Spinal cord (tissue), 10 donors: ENCODE results near the gene USP10. TPM values are rescaled to one million over a fixed set of nuclear protein-coding genes. Genes with fewer than 3 reads are reported as not detected.

Source experiments
- DNase-seq, 6 donors: peaks; one replicate each; pipeline versions ENCODE4 v3.0.0 to v3.0.0-alpha.2; 2013 to 2015; ENCODE audit warnings: low spot score in 6 of 6, low read depth in 4 of 6
- H3K27ac ChIP-seq: one replicate; pipeline ENCODE4 v1.5.1; 2013; ENCODE audit warnings: low read depth, low read length, control low read depth
- H3K27me3 ChIP-seq: one replicate; pipeline ENCODE4 v1.6.1; 2013; ENCODE audit warnings: low read length; ENCODE audit not compliant: control insufficient read depth, insufficient read depth
- H3K36me3 ChIP-seq: one replicate; pipeline ENCODE4 v1.6.1; 2013; ENCODE audit warnings: low read length; ENCODE audit not compliant: control insufficient read depth, insufficient read depth
- H3K4me1 ChIP-seq: one replicate; pipeline ENCODE4 v1.6.1; 2013; ENCODE audit warnings: low read length; ENCODE audit not compliant: control insufficient read depth, insufficient read depth
- H3K4me3 ChIP-seq: one replicate; pipeline ENCODE4 v1.5.1; 2013; ENCODE audit warnings: low read depth, low read length, control low read depth
- H3K9me3 ChIP-seq: one replicate; pipeline ENCODE4 v1.6.1; 2013; ENCODE audit warnings: low read length; ENCODE audit not compliant: control insufficient read depth, insufficient read depth
- WGBS: methylation state at CpG from one replicate; pipeline ENCODE4 v1.1.5; 2013; ENCODE audit warnings: missing lambda C conversion rate; ENCODE audit not compliant: insufficient coverage; 5-methylcytosine and 5-hydroxymethylcytosine counted together
- polyA plus RNA-seq, 2 donors: library from polyadenylated mRNA; unstranded; fragments of 120-200 nt; gene quantifications; one replicate each; pipeline ENCODE4 v1.2.1, GENCODE V29; 2013; ENCODE audit not compliant: insufficient read length in 2 of 2
- total RNA-seq, 2 donors: library from RNA; depleted of rRNA in 1 of 2; stranded (reverse); fragments of 120-200 nt in 1 of 2; fragments of >200 nt in 1 of 2; gene quantifications; one replicate each; pipeline versions ENCODE4 v1.2.3 to v1.2.4, GENCODE V29; 2013 to 2014
- donor health status: healthy.

USP10 gene
- total and polyA plus RNA-seq, 4 donors: 41.5 to 108 (median 70.2) TPM

DNA sequence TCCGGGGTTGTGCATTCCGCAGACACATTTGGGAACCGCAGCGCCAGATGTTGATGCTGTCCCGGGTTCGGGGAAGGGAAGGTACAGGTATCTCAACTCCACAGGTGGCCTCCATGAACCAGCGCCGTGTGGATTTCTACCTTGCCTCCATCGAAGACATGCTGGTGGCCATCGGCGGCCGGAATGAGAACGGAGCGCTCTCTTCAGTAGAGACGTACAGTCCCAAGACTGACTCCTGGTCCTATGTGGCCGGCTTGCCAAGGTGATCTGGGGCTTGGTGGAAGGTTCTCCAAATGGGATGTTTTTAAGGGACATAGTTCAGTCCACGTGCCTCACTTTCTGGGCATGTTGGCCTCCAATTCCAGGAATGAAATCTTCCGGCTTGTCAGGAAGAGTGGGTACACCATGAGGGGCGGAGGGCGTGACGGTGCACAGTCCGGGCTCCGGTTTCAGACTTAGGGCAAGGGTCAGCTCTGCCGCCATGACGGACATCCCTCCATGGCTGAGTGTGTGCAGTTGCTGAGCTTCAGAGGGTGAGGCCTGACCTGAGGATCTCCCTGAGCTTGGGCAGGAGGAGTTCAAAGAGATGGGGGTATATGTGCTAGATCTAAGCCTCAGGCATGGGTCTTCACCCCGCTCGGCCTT lies 40.0 kb upstream of the USP10 start:
- DNase-seq: no peak
- Histone ChIP-seq H3K4me1 (no peaks in the 10 kb centered on the region), H3K36me3 (peaks cover 84% of the 10 kb centered on the region), H3K27ac (no peak overlapping the region), H3K4me3 (no peak overlapping the region), H3K9me3 (no peaks in the 10 kb centered on the region), H3K27me3 (no peaks in the 10 kb centered on the region)
- 97% methylated on average over 27 of the region's 27 CpGs for WGBS

DNA sequence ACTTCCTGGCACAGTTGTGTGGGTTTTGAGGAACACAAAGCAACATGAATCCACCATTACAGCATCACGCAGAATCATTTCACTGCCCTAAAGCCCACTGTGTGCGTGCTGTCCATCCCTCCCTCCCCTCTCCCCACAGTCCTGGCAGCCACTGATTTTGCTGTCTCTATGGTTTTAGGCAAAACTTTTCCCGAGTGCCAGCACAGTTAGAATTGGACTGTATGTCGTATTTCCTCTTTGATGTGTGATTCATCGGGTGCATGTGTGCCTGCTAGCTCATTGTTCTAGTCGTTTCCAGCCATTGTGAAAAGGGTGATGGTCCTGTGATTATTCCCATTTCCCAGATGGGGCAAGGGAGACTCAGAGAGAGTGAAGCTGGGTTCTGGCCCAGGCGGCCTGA lies 38.8 kb upstream of the USP10 start:
- DNase-seq: no peak
- Histone ChIP-seq H3K27me3 (no peaks in the 10 kb centered on the region), H3K36me3 (peaks cover 85% of the 10 kb centered on the region), H3K4me1 (no peaks in the 10 kb centered on the region), H3K27ac (no peak overlapping the region), H3K4me3 (no peak overlapping the region), H3K9me3 (no peaks in the 10 kb centered on the region)
- 85% methylated on average over 7 of the region's 7 CpGs for WGBS

DNA sequence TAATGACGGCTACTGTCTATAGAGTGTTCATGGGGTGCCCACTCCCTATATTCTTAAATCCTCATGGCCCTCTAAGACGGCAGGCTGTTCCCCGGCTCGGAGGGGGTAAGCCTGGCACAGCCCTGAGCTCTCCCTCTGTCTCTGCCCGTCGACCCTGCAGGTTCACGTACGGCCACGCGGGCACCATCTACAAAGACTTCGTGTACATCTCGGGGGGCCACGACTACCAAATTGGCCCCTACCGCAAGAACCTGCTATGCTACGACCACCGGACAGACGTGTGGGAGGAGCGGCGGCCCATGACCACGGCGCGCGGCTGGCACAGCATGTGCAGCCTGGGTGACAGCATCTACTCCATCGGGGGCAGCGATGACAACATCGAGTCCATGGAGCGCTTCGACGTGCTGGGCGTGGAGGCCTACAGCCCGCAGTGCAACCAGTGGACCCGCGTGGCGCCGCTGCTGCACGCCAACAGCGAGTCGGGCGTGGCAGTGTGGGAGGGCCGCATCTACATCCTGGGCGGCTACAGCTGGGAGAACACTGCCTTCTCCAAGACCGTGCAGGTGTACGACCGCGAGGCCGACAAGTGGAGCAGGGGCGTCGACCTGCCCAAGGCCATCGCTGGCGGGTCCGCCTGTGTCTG lies 38.3 kb upstream of the USP10 start:
- WGBS: 96% methylated on average over 51 of the region's 51 CpGs

GRCh38 chr16:84662471-84662870 lies 37.3 kb upstream of the USP10 start:
- H3K4me1 ChIP-seq: no peaks in the 10 kb centered on the region
- 90% methylated on average over 9 of the region's 9 CpGs for WGBS
- no peaks in the 10 kb centered on the region for H3K27me3 ChIP-seq
- H3K9me3 ChIP-seq: no peaks in the 10 kb centered on the region
- no peak for DNase-seq
- H3K4me3 ChIP-seq: no peak overlapping the region
- peaks cover 78% of the 10 kb centered on the region for H3K36me3 ChIP-seq
- H3K27ac ChIP-seq: no peak overlapping the region

More for the DNA sequence above, 38.3 kb upstream of the USP10 start:
- H3K36me3 ChIP-seq: peaks cover 87% of the 10 kb centered on the region
- H3K27me3 ChIP-seq: no peaks in the 10 kb centered on the region
- no peak overlapping the region for H3K4me3 ChIP-seq
- H3K27ac ChIP-seq: no peak overlapping the region
- H3K9me3 ChIP-seq: no peaks in the 10 kb centered on the region
- DNase-seq: no peak
- no peaks in the 10 kb centered on the region for H3K4me1 ChIP-seq

DNA sequence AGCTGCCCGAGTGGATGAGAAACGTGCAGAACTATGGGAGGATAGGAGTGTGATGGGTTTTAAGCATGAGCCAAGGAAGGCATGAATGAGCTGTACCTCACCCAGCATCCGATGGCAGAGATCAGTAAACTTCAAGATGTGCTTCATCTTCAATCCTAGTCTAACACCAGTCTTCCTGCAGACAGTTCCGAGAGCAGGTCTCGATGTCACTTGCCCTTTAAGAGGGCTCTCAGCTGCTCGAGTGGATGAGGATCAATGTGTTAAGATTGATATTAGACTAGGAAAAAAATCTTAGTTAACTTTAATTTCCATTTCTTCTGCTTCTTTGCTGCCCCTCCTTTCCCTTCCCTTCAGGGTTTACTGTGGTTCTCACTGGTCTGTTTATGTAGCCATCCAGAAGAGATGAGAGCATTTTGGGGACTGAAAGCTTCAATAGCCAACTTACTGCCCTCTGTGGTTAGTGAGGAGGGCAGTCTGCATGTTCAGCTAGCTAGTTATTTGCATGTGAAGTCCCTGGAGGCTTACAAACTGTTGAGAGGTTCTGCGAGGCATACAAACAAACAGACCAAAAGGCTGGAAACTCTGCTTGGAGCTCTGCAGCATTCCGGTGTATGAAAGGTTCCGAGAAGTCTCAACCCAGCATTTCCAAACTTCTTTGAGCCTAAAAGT lies 36.2 kb upstream of the USP10 start:
- no peak overlapping the region for H3K4me3 ChIP-seq
- H3K9me3 ChIP-seq: no peaks in the 10 kb centered on the region
- WGBS: 64% methylated on average over 5 of the region's 9 CpGs
- no peaks in the 10 kb centered on the region for H3K4me1 ChIP-seq
- no peaks in the 10 kb centered on the region for H3K27me3 ChIP-seq
- peaks cover 75% of the 10 kb centered on the region for H3K36me3 ChIP-seq
- no peak for DNase-seq
- no peak overlapping the region for H3K27ac ChIP-seq

DNA sequence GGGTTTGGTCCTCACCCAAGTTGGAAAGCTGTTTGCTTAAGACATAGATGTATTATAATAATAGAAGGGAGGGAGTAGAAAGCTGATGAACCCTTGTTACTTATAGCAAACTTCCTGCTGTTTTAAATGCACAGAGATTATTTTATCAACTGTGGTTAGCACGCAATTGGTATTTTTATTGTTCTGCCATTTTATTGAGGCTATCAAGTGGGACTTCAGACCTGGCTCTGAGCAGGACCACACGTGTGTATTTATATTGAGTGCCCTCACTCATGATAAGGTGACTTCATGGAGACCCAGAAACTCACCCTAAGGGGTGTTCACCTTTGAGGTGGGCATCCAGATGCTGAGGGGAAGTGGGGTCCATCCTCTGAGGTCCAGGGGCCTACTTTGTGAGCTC lies 34.4 kb upstream of the USP10 start:
- Histone ChIP-seq H3K36me3 (peaks cover 66% of the 10 kb centered on the region), H3K9me3 (no peaks in the 10 kb centered on the region), H3K27ac (no peak overlapping the region), H3K4me1 (no peaks in the 10 kb centered on the region), H3K27me3 (no peaks in the 10 kb centered on the region), H3K4me3 (no peak overlapping the region)
- no peak for DNase-seq
- 90% methylated on average over 2 of the region's 2 CpGs for WGBS

- peaks cover 64% of the 10 kb centered on the region for H3K36me3 ChIP-seq
- 98% methylated on average over 4 of the region's 7 CpGs for WGBS
- no peaks in the 10 kb centered on the region for H3K9me3 ChIP-seq
- H3K4me1 ChIP-seq: no peaks in the 10 kb centered on the region
- H3K27ac ChIP-seq: no peak overlapping the region
- H3K27me3 ChIP-seq: no peaks in the 10 kb centered on the region
- no peak overlapping the region for H3K4me3 ChIP-seq
- DNase-seq: no peak
Observed at GRCh38 chr16:84665843-84666242, 34.0 kb upstream of the USP10 start.

DNA sequence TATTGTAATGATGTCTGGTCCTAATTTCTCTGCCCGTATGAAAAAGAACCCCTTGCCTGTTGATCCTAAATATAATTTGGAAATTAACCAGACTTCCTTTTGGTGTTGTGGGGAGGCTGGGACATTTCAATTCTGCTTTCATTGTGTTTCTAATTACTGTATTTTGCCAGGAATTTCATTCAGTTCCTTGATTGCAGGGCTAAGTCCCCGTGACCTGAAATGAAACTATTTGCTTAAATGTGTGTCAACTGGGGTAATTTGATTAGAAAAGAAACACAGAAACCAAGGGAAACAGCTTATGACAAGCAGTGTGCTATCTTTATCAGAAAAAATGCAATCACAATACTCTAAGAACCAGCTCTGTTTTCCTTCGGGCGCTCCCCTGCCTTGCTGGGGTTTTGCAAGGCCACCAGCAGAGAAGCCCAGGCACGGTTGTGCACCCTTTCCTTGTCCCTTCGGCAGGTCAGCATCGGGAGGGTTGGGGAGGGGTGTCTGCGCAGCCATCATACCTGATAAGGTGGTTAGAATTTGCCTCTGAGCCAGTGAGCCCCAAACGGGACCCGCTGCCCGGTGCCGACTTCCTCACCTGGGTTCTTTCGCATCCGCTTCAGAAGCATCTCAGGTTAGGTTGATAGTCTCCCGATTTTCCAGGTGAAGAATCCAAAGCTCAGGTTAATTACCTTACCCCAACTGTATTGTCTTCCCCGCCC lies 32.0 kb upstream of the USP10 start:
- Histone ChIP-seq H3K9me3 (no peaks in the 10 kb centered on the region), H3K27me3 (no peaks in the 10 kb centered on the region), H3K27ac (no peak overlapping the region), H3K4me1 (no peaks in the 10 kb centered on the region), H3K36me3 (peaks cover 47% of the 10 kb centered on the region), H3K4me3 (no peak overlapping the region)
- DNase-seq: peak in 1 of 6 donors; percentile 14
- 84% methylated on average over 13 of the region's 16 CpGs for WGBS

DNA sequence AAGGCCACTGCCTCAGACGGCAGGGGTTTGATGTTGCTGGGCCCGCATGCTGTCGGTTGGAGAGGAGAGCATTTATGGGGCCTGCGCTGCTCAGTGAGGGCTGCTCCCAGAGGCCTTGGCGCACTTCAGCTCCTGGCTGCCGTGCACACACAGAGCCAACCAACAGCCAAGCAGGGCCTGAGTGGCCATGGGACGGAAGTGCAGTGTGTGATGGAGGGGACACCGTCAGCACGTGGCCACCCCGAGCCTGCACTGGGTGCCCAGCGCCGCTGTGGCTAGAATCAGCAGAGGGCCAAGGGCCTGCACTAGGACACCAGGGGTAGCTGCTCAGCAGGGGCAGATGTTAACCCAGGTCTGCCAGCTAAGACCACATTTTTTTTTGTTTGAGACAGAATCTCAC lies 29.7 kb upstream of the USP10 start:
- 66% methylated on average over 12 of the region's 12 CpGs for WGBS
- no peak for DNase-seq

More for the DNA sequence above, 29.7 kb upstream of the USP10 start:
- Histone ChIP-seq H3K4me1 (no peaks in the 10 kb centered on the region), H3K9me3 (no peaks in the 10 kb centered on the region), H3K36me3 (peaks cover 30% of the 10 kb centered on the region), H3K4me3 (no peak overlapping the region), H3K27ac (no peak overlapping the region), H3K27me3 (no peaks in the 10 kb centered on the region)
